G401 (cell line): Measurements from ENCODE around the gene TDG. TPM values are rescaled to one million over a fixed set of nuclear protein-coding genes. Genes with fewer than 3 reads are reported as not detected.

Experiments used
- DNase-seq: peaks from one replicate; pipeline ENCODE4 v3.0.0-alpha.2; 2015; ENCODE audit warnings: low spot score
- in situ Hi-C: cut with HindIII; loops from 2 replicates; pipeline ENCODE4 v1.10.0; 2016; ENCODE audit warnings: low sequenced_read_pairs, mixed read lengths
- total RNA-seq: library from RNA; depleted of rRNA; stranded (reverse); fragments of >200 nt; shearing (Covaris generic); gene quantifications from 2 replicates; pipeline ENCODE4 v1.2.3, GENCODE V29; 2014

The TDG gene
- total RNA-seq, 1 experiment from 2014 or later, result 47.5 TPM

- no peak for DNase-seq
- in situ Hi-C loops, result no loop called here
Observed at GRCh38 chr12:103957865-103958388, 7.7 kb upstream of the TDG start.

- no peak for DNase-seq
- in situ Hi-C loops, result no loop called here
Observed at GRCh38 chr12:103958621-103959020, 7.1 kb upstream of the TDG start.

- no peak for DNase-seq
- in situ Hi-C loops, result no loop called here
Observed at GRCh38 chr12:103960616-103961227, 5.0 kb upstream of the TDG start.

GRCh38 chr12:103962493-103962892 is 3.2 kb upstream of the TDG start:
- in situ Hi-C loops, result no loop called here
- no peak for DNase-seq

GRCh38 chr12:103964805-103965204 is 867 bp upstream of the TDG start:
- in situ Hi-C loops, result no loop called here
- DNase-seq, result peak; percentile 12

- peak; percentile 9 for DNase-seq
- in situ Hi-C loops, result no loop called here
Observed at GRCh38 chr12:103965255-103965589, 450 bp upstream of the TDG start.

- in situ Hi-C loops, result no loop called here
Observed at GRCh38 chr12:103966736-103967135, 1.1 kb downstream of the TDG start.

GRCh38 chr12:103969391-103969790 is 3.7 kb downstream of the TDG start:
- in situ Hi-C loops, result no loop called here
- no peak for DNase-seq

More at GRCh38 chr12:103966736-103967135, 1.1 kb downstream of the TDG start:
- DNase-seq, result no peak

GRCh38 chr12:103973909-103974308 is 8.2 kb downstream of the TDG start:
- in situ Hi-C loops, result no loop called here
- no peak for DNase-seq

- no peak for DNase-seq
- in situ Hi-C loops, result no loop called here
Observed at GRCh38 chr12:103975368-103975767, 9.7 kb downstream of the TDG start.

- DNase-seq, result no peak
- in situ Hi-C loops, result no loop called here
Observed at GRCh38 chr12:103978384-103978982, 12.8 kb downstream of the TDG start.

GRCh38 chr12:103986829-103987228 is 21.2 kb downstream of the TDG start:
- in situ Hi-C loops, result no loop called here
- no peak for DNase-seq

- in situ Hi-C loops, result no loop called here
- no peak for DNase-seq
Observed at GRCh38 chr12:103994235-103994634, 28.6 kb downstream of the TDG start.

GRCh38 chr12:103996595-103996994 is 30.9 kb downstream of the TDG start:
- in situ Hi-C loops, result no loop called here
- no peak for DNase-seq

- DNase-seq, result no peak
- in situ Hi-C loops, result no loop called here
Observed at GRCh38 chr12:103997286-103997900, 31.7 kb downstream of the TDG start.

GRCh38 chr12:103998976-103999375 is 33.3 kb downstream of the TDG start:
- no peak for DNase-seq
- in situ Hi-C loops, result no loop called here

- in situ Hi-C loops, result no loop called here
- no peak for DNase-seq
Observed at GRCh38 chr12:104000807-104001434, 35.2 kb downstream of the TDG start.

GRCh38 chr12:104002686-104003085 is 37.0 kb downstream of the TDG start:
- in situ Hi-C loops, result no loop called here
- no peak for DNase-seq

- DNase-seq, result no peak
- in situ Hi-C loops, result no loop called here
Observed at GRCh38 chr12:104003596-104003995, 37.9 kb downstream of the TDG start.

GRCh38 chr12:104006929-104007328 is 41.3 kb downstream of the TDG start:
- in situ Hi-C loops, result no loop called here
- DNase-seq, result no peak
